BE2C (cell line): ENCODE measurements around the gene SGPP2.

Source experiments
- DNase-seq: peaks from one replicate; pipeline ENCODE4 v3.0.0-alpha.2; 2020
- H3K27me3 ChIP-seq: fragments of 250-450 bp; sonication (Bioruptor Pico); 2 replicates; pipeline ENCODE4 v1.5.1; 2020; ENCODE audit warnings: mild to moderate bottlenecking
- H3K36me3 ChIP-seq: fragments of 250-450 bp; sonication (Bioruptor Pico); 2 replicates; pipeline ENCODE4 v1.5.1; 2020; ENCODE audit warnings: mild to moderate bottlenecking
- H3K4me1 ChIP-seq: fragments of 250-450 bp; sonication (Bioruptor Pico); 2 replicates; pipeline ENCODE4 v1.5.1; 2020
- H3K4me3 ChIP-seq: 2 replicates; pipeline ENCODE4 v1.5.1; 2011; ENCODE audit warnings: low read depth, low read length
- H3K9me3 ChIP-seq: fragments of 250-450 bp; sonication (Bioruptor Pico); 2 replicates; pipeline ENCODE4 v1.5.1; 2020
- CTCF ChIP-seq: IDR thresholded peaks from 2 replicates; pipeline ENCODE4 v1.5.1; 2012; ENCODE audit warnings: mild to moderate bottlenecking, low read depth, low read length

SGPP2 gene

GRCh38 chr2:222522082-222522481 lies 97.7 kb downstream of the SGPP2 start:
- DNase-seq, result no peak
- H3K4me3 ChIP-seq, result no peak overlapping the region
- no peaks in the 10 kb centered on the region for H3K36me3 ChIP-seq
- H3K27me3 ChIP-seq, result no peaks in the 10 kb centered on the region
- no peaks in the 10 kb centered on the region for H3K4me1 ChIP-seq
- TF ChIP-seq CTCF, result no peak
- H3K9me3 ChIP-seq, result no peaks in the 10 kb centered on the region

- no peak for TF ChIP-seq CTCF
- no peaks in the 10 kb centered on the region for H3K4me1 ChIP-seq
- H3K4me3 ChIP-seq, result no peak overlapping the region
- no peak for DNase-seq
- H3K36me3 ChIP-seq, result no peaks in the 10 kb centered on the region
- no peaks in the 10 kb centered on the region for H3K27me3 ChIP-seq
- H3K9me3 ChIP-seq, result no peaks in the 10 kb centered on the region
Measured at GRCh38 chr2:222523783-222524544, 99.6 kb downstream of the SGPP2 start.

GRCh38 chr2:222525811-222526210 lies 101.5 kb downstream of the SGPP2 start:
- H3K4me1 ChIP-seq, result no peaks in the 10 kb centered on the region
- H3K36me3 ChIP-seq, result no peaks in the 10 kb centered on the region
- no peak for DNase-seq
- no peak for TF ChIP-seq CTCF
- no peaks in the 10 kb centered on the region for H3K27me3 ChIP-seq
- H3K4me3 ChIP-seq, result no peak overlapping the region
- no peaks in the 10 kb centered on the region for H3K9me3 ChIP-seq

- H3K36me3 ChIP-seq, result no peaks in the 10 kb centered on the region
- TF ChIP-seq CTCF, result no peak
- H3K4me1 ChIP-seq, result no peaks in the 10 kb centered on the region
- H3K9me3 ChIP-seq, result no peaks in the 10 kb centered on the region
- no peak overlapping the region for H3K4me3 ChIP-seq
- DNase-seq, result no peak
- no peaks in the 10 kb centered on the region for H3K27me3 ChIP-seq
Measured at GRCh38 chr2:222526480-222527277, 102.3 kb downstream of the SGPP2 start.

- no peak for TF ChIP-seq CTCF
- Histone ChIP-seq H3K36me3 (no peaks in the 10 kb centered on the region), H3K4me1 (no peaks in the 10 kb centered on the region), H3K4me3 (no peak overlapping the region), H3K27me3 (no peaks in the 10 kb centered on the region), H3K9me3 (no peaks in the 10 kb centered on the region)
- DNase-seq, result no peak
Measured at GRCh38 chr2:222532315-222532714, 108.0 kb downstream of the SGPP2 start.

GRCh38 chr2:222535477-222535876 lies 111.1 kb downstream of the SGPP2 start:
- H3K27me3 ChIP-seq, result no peaks in the 10 kb centered on the region
- no peak for TF ChIP-seq CTCF
- H3K36me3 ChIP-seq, result no peaks in the 10 kb centered on the region
- DNase-seq, result no peak
- H3K4me1 ChIP-seq, result no peaks in the 10 kb centered on the region
- H3K4me3 ChIP-seq, result no peak overlapping the region
- no peaks in the 10 kb centered on the region for H3K9me3 ChIP-seq
